Mesenchymal stem cell (in vitro differentiated cells and primary cell): ENCODE data around the gene CMTM7.
A peak's percentile ranks its signal among the peaks of the same experiment; 100 is the strongest.

Experiments
- DNase-seq: peaks from one replicate; pipeline ENCODE4 v3.0.0-alpha.2; 2013
- H2AFZ ChIP-seq: one replicate; pipeline ENCODE4 v1.6.1; 2013; ENCODE audit warnings: low read depth, mild to moderate bottlenecking, control low read depth, inconsistent platforms, low read length, moderate library complexity
- H2AK5ac ChIP-seq: 2 replicates; pipeline ENCODE4 v1.6.1; 2013; ENCODE audit warnings: low read length, moderate library complexity, mild to moderate bottlenecking, inconsistent platforms; ENCODE audit not compliant: severe bottlenecking
- H2BK120ac ChIP-seq: one replicate; pipeline ENCODE4 v1.6.1; 2013; ENCODE audit warnings: low read depth, mild to moderate bottlenecking, inconsistent platforms, low read length, moderate library complexity
- H2BK12ac ChIP-seq, 2 experiments: one replicate each; pipeline ENCODE4 v1.6.1; 2013; ENCODE audit warnings: inconsistent platforms in 2 of 2, low read length in 2 of 2, mild to moderate bottlenecking in 2 of 2, moderate library complexity in 2 of 2, control low read depth in 1 of 2
- H2BK15ac ChIP-seq: one replicate; pipeline ENCODE4 v1.6.1; 2013; ENCODE audit warnings: mild to moderate bottlenecking, low read depth, inconsistent platforms; ENCODE audit not compliant: poor library complexity, severe bottlenecking
- H2BK5ac ChIP-seq: 2 replicates; pipeline ENCODE4 v1.6.1; 2013; ENCODE audit warnings: low read depth, mild to moderate bottlenecking, low read length, control low read depth, inconsistent platforms; ENCODE audit not compliant: poor library complexity, severe bottlenecking
- H3K14ac ChIP-seq, 2 experiments: one replicate each; pipeline ENCODE4 v1.6.1; 2013; ENCODE audit warnings: inconsistent platforms in 2 of 2, low read length in 2 of 2, control low read depth in 1 of 2, mild to moderate bottlenecking in 1 of 2, moderate library complexity in 1 of 2
- H3K18ac ChIP-seq, 2 experiments: one replicate each; pipeline ENCODE4 v1.6.1; 2013; ENCODE audit warnings: inconsistent platforms in 2 of 2, low read length in 2 of 2, control low read depth in 1 of 2, low read depth in 1 of 2, mild to moderate bottlenecking in 1 of 2
- H3K23ac ChIP-seq, 2 experiments: one replicate each; pipeline ENCODE4 v1.6.1; 2013; ENCODE audit warnings: inconsistent platforms in 2 of 2, low read length in 2 of 2, mild to moderate bottlenecking in 2 of 2, moderate library complexity in 2 of 2, control low read depth in 1 of 2
- H3K27ac ChIP-seq: 2 replicates; pipeline ENCODE4 v1.5.1; 2013; ENCODE audit warnings: mild to moderate bottlenecking, moderate library complexity, low read length, control low read depth, inconsistent platforms; ENCODE audit not compliant: poor library complexity, severe bottlenecking
- H3K27me3 ChIP-seq, 2 experiments: 2 replicates each; pipeline versions ENCODE4 v1.6.1 to v1.7.0; 2013; ENCODE audit warnings: low read length in 2 of 2, mild to moderate bottlenecking in 2 of 2, moderate library complexity in 2 of 2, control low read depth in 1 of 2, inconsistent platforms in 1 of 2; ENCODE audit not compliant: control insufficient read depth in 1 of 2, insufficient read depth in 1 of 2
- H3K36me3 ChIP-seq, 2 experiments: 2 replicates each; pipeline versions ENCODE4 v1.6.1 to v1.7.0; 2013; ENCODE audit warnings: low read length in 2 of 2, control low read depth in 1 of 2, inconsistent platforms in 1 of 2, low read depth in 1 of 2, mild to moderate bottlenecking in 1 of 2; ENCODE audit not compliant: insufficient read depth in 2 of 2, control insufficient read depth in 1 of 2
- H3K4ac ChIP-seq, 2 experiments: one replicate each; pipeline ENCODE4 v1.6.1; 2013; ENCODE audit warnings: inconsistent platforms in 2 of 2, low read length in 2 of 2, mild to moderate bottlenecking in 2 of 2, moderate library complexity in 2 of 2, control low read depth in 1 of 2, low read depth in 1 of 2
- H3K4me1 ChIP-seq: 2 replicates; pipeline ENCODE4 v1.6.1; 2013; ENCODE audit warnings: low read depth, low read length, control low read depth; ENCODE audit not compliant: control insufficient read depth, insufficient read depth
- H3K4me2 ChIP-seq: 2 replicates; pipeline ENCODE4 v1.6.1; 2013; ENCODE audit warnings: low read length, mild to moderate bottlenecking, inconsistent platforms; ENCODE audit not compliant: poor library complexity, severe bottlenecking
- H3K4me3 ChIP-seq, 2 experiments: 2 replicates each; pipeline versions ENCODE4 v1.5.1 to v1.7.0; 2013; ENCODE audit warnings: low read length in 2 of 2, mild to moderate bottlenecking in 2 of 2, control low read depth in 1 of 2, low read depth in 1 of 2; ENCODE audit not compliant: insufficient read depth in 1 of 2
- H3K79me1 ChIP-seq: replicated peaks from 2 replicates; pipeline ENCODE4 v1.6.1; 2013; ENCODE audit warnings: mild to moderate bottlenecking, control low read depth, low read length, inconsistent platforms; ENCODE audit not compliant: poor library complexity, severe bottlenecking
- H3K9ac ChIP-seq: 2 replicates; pipeline ENCODE4 v1.7.0; 2013; ENCODE audit warnings: mild to moderate bottlenecking, low read length, moderate library complexity
- H3K9me3 ChIP-seq: 2 replicates; pipeline ENCODE4 v1.7.0; 2013; ENCODE audit warnings: mild to moderate bottlenecking, low read length; ENCODE audit not compliant: control insufficient read depth
- H4K8ac ChIP-seq: one replicate; pipeline ENCODE4 v1.6.1; 2013; ENCODE audit warnings: inconsistent platforms, mild to moderate bottlenecking, low read length, moderate library complexity
- H4K91ac ChIP-seq: one replicate; pipeline ENCODE4 v1.6.1; 2013; ENCODE audit warnings: mild to moderate bottlenecking, low read length, inconsistent platforms
- whole genome bisulfite sequencing: methylation state at CpG from one replicate; pipeline ENCODE4 v1.1.7; 2013; ENCODE audit warnings: mixed read lengths; 5-methylcytosine and 5-hydroxymethylcytosine counted together

Gene CMTM7

DNA sequence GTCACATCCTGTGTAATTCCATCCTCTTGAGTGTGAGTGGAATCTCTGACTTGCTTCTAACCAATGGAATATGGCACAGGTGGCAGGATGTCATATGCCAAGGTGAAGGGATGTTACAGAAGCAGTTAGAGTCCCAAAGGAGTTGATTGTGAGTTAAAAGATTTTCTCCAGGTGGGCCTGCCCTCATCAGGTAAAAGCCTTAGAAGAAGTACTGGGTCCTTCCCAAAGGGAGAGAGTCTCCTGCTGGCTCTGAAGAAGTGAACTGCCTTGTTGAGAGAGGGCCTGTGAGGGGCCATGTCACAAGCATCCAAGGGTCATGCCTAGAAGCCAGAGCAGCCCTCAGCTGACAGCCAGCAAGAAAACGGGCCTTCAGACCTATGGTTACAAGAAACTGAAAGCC, 13.1 kb downstream of the CMTM7 start:
- H4K91ac ChIP-seq: no peak overlapping the region
- no peaks in the 10 kb centered on the region for H3K36me3 ChIP-seq
- no peak for DNase-seq
- H2BK120ac ChIP-seq: no peak overlapping the region
- H3K79me1 ChIP-seq: peaks cover 8% of the 10 kb centered on the region
- H3K18ac ChIP-seq: no peak overlapping the region
- H2BK5ac ChIP-seq: no peak overlapping the region
- H3K9me3 ChIP-seq: no peaks in the 10 kb centered on the region
- H3K4ac ChIP-seq: no peak overlapping the region
- peak overlapping the region in 1 of 2 experiments; percentile 7 for H2BK12ac ChIP-seq
- WGBS: 85% methylated on average over 1 of the region's 1 CpG
- H2AK5ac ChIP-seq: no peak overlapping the region
- H3K14ac ChIP-seq: no peak overlapping the region
- no peak overlapping the region for H3K4me3 ChIP-seq
- no peak overlapping the region for H2BK15ac ChIP-seq
- H2AFZ ChIP-seq: no peak overlapping the region
- no peak overlapping the region for H3K23ac ChIP-seq
- H3K4me2 ChIP-seq: no peak overlapping the region
- no peak overlapping the region for H3K27ac ChIP-seq
- no peak overlapping the region for H4K8ac ChIP-seq
- H3K4me1 ChIP-seq: peaks cover 6% of the 10 kb centered on the region
- H3K27me3 ChIP-seq: no peaks in the 10 kb centered on the region
- H3K9ac ChIP-seq: no peak overlapping the region

DNA sequence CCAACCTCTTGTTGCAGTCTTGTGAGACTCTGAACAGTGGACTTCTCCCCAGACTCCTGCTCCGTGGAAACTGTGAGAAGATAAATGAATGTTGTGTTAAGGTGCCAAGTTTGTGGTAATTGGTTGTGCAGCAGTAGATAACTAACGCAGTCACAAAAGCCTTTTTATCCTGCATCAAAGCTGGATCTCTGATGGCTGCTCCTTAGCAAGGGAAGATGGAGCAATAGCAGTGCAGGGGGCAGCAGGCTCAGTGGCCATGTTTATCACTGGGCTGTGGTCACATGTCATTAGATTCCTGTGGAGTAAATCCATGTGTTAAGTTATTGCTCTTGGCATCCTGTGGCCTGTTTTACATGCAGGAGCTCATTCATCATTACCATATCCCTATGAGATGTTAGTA, 13.5 kb downstream of the CMTM7 start:
- peaks cover 6% of the 10 kb centered on the region for H3K4me1 ChIP-seq
- no peak overlapping the region for H3K23ac ChIP-seq
- no peak overlapping the region for H3K18ac ChIP-seq
- H3K14ac ChIP-seq: no peak overlapping the region
- no peak overlapping the region for H4K91ac ChIP-seq
- 80% methylated on average over 2 of the region's 2 CpGs for WGBS
- H2BK5ac ChIP-seq: no peak overlapping the region
- H3K4ac ChIP-seq: no peak overlapping the region
- H3K4me3 ChIP-seq: no peak overlapping the region
- H2BK12ac ChIP-seq: peak overlapping the region in 1 of 2 experiments; percentile 7
- H3K9ac ChIP-seq: no peak overlapping the region
- H2AK5ac ChIP-seq: no peak overlapping the region
- no peaks in the 10 kb centered on the region for H3K36me3 ChIP-seq
- no peak overlapping the region for H2AFZ ChIP-seq
- peak; percentile 47 for DNase-seq
- no peak overlapping the region for H2BK120ac ChIP-seq
- H3K79me1 ChIP-seq: peaks cover 10% of the 10 kb centered on the region
- no peak overlapping the region for H3K27ac ChIP-seq
- H3K9me3 ChIP-seq: no peaks in the 10 kb centered on the region
- H2BK15ac ChIP-seq: no peak overlapping the region
- no peak overlapping the region for H4K8ac ChIP-seq
- H3K27me3 ChIP-seq: no peaks in the 10 kb centered on the region
- H3K4me2 ChIP-seq: no peak overlapping the region

DNA sequence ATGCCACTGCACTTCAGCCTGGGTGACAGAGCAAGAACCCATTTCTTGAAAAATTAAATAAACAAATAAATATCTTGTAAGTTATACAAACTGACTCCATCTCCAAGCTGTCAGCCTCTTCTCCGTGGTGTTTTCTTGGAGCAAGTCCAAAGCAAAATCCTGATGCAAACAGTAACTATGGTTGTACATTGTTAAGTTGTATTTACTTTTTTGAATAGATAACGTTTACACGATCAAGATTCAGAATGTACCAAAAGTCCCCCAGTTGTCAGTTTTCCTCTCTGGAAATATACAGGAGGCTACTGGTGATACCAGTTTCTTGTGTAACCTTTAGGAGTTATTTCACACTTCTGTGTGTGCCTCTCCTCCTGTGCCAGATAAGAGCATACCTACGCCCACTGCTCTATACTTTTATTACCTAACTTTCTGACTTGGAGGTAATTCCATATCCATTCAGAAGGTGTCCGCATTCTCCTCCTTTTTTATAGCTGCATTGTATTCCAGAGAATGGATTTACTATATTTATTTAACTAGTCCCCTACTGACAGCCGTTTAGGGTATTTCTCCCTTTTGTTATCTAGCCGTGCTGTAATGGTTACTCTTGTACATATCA, 14.2 kb downstream of the CMTM7 start:
- Histone ChIP-seq H4K8ac (no peak overlapping the region), H3K9me3 (no peaks in the 10 kb centered on the region), H2BK5ac (no peak overlapping the region), H3K14ac (no peak overlapping the region), H2BK120ac (no peak overlapping the region), H3K9ac (no peak overlapping the region), H2AFZ (no peak overlapping the region), H4K91ac (no peak overlapping the region), H3K4me1 (peaks cover 8% of the 10 kb centered on the region), H3K79me1 (peaks cover 15% of the 10 kb centered on the region), H3K36me3 (no peaks in the 10 kb centered on the region), H2AK5ac (no peak overlapping the region), H2BK15ac (no peak overlapping the region), H3K4me3 (no peak overlapping the region), H3K4ac (no peak overlapping the region), H3K4me2 (no peak overlapping the region), H3K27me3 (no peaks in the 10 kb centered on the region), H3K23ac (no peak overlapping the region), H3K18ac (no peak overlapping the region), H3K27ac (no peak overlapping the region), H2BK12ac (no peak overlapping the region)
- DNase-seq: no peak
- 100% methylated on average over 1 of the region's 7 CpGs for WGBS

DNA sequence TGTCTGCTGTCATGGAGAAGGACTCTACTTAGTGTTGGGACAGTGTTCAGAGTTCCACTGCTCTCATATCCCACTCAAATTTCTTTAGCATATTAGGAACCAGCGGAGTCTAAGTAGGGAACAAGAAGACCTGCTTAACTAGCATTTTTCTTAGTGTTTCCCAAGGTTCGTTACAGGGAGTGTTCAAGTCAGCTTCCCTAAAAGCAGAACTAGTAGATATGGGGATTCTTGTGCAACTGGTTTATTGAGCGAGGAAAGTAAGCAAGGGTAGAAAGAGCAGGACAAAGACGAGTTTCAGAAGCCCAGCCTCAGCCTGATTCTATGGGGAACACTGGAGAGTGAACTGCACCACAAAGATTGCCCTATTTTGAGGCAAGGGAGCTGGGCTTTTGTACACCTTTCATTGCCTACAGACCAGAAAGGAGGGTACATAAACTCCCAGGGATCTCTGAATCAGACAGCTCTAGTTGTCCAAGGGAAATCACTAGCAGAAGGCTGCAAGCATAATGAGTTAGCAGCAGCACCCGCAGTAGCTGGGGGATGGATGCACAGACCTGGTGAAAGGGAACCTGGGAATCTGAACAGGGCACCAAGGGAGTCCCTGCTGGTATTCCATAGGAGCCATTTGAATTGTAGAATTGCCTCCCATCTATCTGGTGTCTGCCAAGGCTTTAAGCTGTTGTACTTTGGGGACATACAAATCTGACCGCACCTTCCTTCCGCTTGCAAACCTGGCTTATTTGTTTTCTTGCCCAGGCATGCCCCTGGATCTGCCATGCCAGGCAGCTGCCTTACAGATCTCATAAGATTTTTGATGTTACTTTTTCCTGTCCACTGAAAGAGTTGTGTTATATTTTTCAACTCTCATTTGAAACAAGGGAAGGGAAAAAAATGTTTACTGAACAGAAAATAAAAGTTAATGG, 15.1 kb downstream of the CMTM7 start:
- Histone ChIP-seq H3K27ac (no peak overlapping the region), H3K4me3 (no peak overlapping the region), H3K4me2 (no peak overlapping the region), H2AFZ (no peak overlapping the region), H3K9me3 (no peaks in the 10 kb centered on the region), H4K8ac (peak overlapping the region; percentile 29), H3K23ac (no peak overlapping the region), H2BK15ac (no peak overlapping the region), H4K91ac (no peak overlapping the region), H3K4ac (no peak overlapping the region), H3K18ac (no peak overlapping the region), H2BK5ac (no peak overlapping the region), H3K14ac (no peak overlapping the region), H2AK5ac (no peak overlapping the region), H3K36me3 (no peaks in the 10 kb centered on the region), H3K9ac (no peak overlapping the region), H2BK12ac (peak overlapping the region in 1 of 2 experiments; percentile 11), H3K4me1 (peaks cover 2% of the 10 kb centered on the region), H3K79me1 (peaks cover 20% of the 10 kb centered on the region), H2BK120ac (peak overlapping the region; percentile 24), H3K27me3 (no peaks in the 10 kb centered on the region)
- DNase-seq: no peak
- 95% methylated on average over 7 of the region's 7 CpGs for WGBS
